ENCODE results near the gene TFPT.
A peak's percentile ranks its signal among the peaks of the same experiment; 100 is the strongest.
"Not testable (repeated sequence)": the region's sequence is repeated elsewhere in the genome, so short reads cannot be mapped to it uniquely, and the experiment has no call there.

Gene TFPT

GRCh38 chr19:54124393-54124792 lies 8.9 kb upstream of the TFPT start:
- FAIRE-seq = no peak
- no peak for DNase-seq (ENCODE audit: low spot score)

- DNase-seq (ENCODE audit: low spot score) (no peak), FAIRE-seq (no peak)
These were observed 8.2 kb upstream of the TFPT start for GRCh38 chr19:54123682-54124081.

- FAIRE-seq (no peak), DNase-seq (ENCODE audit: low spot score) (no peak)
These were observed 5.8 kb upstream of the TFPT start for GRCh38 chr19:54121259-54121658.

- no peak for FAIRE-seq
- no peak for DNase-seq (ENCODE audit: low spot score)
These were observed 933 bp downstream of the TFPT start for GRCh38 chr19:54114340-54115108.

- FAIRE-seq = no peak
- DNase-seq (ENCODE audit: low spot score) = no peak
These were observed 5.8 kb downstream of the TFPT start for GRCh38 chr19:54109651-54110050.

- no peak for DNase-seq (ENCODE audit: low spot score)
- FAIRE-seq = no peak
These were observed 7.0 kb downstream of the TFPT start for GRCh38 chr19:54108496-54108895.

- DNase-seq (ENCODE audit: low spot score) (no peak), FAIRE-seq (no peak)
These were observed 7.5 kb downstream of the TFPT start for GRCh38 chr19:54107876-54108490.

GRCh38 chr19:54106716-54107115 lies 8.7 kb downstream of the TFPT start:
- no peak for DNase-seq (ENCODE audit: low spot score)
- no peak for FAIRE-seq

GRCh38 chr19:54105796-54106195 lies 9.7 kb downstream of the TFPT start:
- DNase-seq (ENCODE audit: low spot score) (no peak), FAIRE-seq (no peak)

- FAIRE-seq (no peak), DNase-seq (ENCODE audit: low spot score) (no peak)
These were observed 10.3 kb downstream of the TFPT start for GRCh38 chr19:54104998-54105715.

- FAIRE-seq = peak; percentile 67
- peak; percentile 94 for DNase-seq (ENCODE audit: low spot score)
These were observed 12.9 kb downstream of the TFPT start, which contains the start of gene NDUFA3 for GRCh38 chr19:54102421-54103169. TSS of gene NDUFA3 (plus strand) at chr19:54102855. CDS start at chr19:54102879, 24 bp downstream.

- DNase-seq (ENCODE audit: low spot score) (no peak), FAIRE-seq (no peak)
These were observed 14.9 kb downstream of the TFPT start, which contains the start of gene OSCAR for GRCh38 chr19:54100561-54100960. TSS of gene OSCAR (minus strand) at chr19:54100803. CDS start at chr19:54100792, 11 bp downstream.

GRCh38 chr19:54099903-54100255 lies 15.6 kb downstream of the TFPT start:
- FAIRE-seq; DNase-seq (ENCODE audit: low spot score): not testable (repeated sequence)

- no peak for FAIRE-seq
- no peak for DNase-seq (ENCODE audit: low spot score)
These were observed 16.1 kb downstream of the TFPT start for GRCh38 chr19:54099190-54099902.

- FAIRE-seq = no peak
- peak; percentile 11 for DNase-seq (ENCODE audit: low spot score)
These were observed 18.8 kb downstream of the TFPT start for GRCh38 chr19:54096617-54097106.

GRCh38 chr19:54095859-54096616 lies 19.4 kb downstream of the TFPT start:
- not testable (repeated sequence) for FAIRE-seq

GRCh38 chr19:54095136-54095858 lies 20.2 kb downstream of the TFPT start:
- DNase-seq (ENCODE audit: low spot score) (no peak), FAIRE-seq (no peak)

More at GRCh38 chr19:54095859-54096616, 19.4 kb downstream of the TFPT start:
- DNase-seq (ENCODE audit: low spot score) = not testable (repeated sequence)

- DNase-seq (ENCODE audit: low spot score) (no peak), FAIRE-seq (no peak)
These were observed 20.9 kb downstream of the TFPT start for GRCh38 chr19:54094426-54095000.

GRCh38 chr19:54084410-54084809 lies 31.0 kb downstream of the TFPT start:
- DNase-seq (ENCODE audit: low spot score) (no peak), FAIRE-seq (no peak)

All from RCC 7860 (cell line).